Stimulated activated CD4-positive, alpha-beta T cell treated with anti-CD3 and anti-CD28 coated beads, Interleukin-1b, Interleukin-23, amount 100 ng/mL, for 24 hours (primary cell): ENCODE data around the gene ZDHHC20.

ENCODE experiments used
- DNase-seq, 4 experiments: peaks; one replicate each; pipeline ENCODE4 v3.0.0-alpha.2; 2020; ENCODE audit warnings: low read depth in 4 of 4, low spot score in 1 of 4

Gene ZDHHC20

DNA sequence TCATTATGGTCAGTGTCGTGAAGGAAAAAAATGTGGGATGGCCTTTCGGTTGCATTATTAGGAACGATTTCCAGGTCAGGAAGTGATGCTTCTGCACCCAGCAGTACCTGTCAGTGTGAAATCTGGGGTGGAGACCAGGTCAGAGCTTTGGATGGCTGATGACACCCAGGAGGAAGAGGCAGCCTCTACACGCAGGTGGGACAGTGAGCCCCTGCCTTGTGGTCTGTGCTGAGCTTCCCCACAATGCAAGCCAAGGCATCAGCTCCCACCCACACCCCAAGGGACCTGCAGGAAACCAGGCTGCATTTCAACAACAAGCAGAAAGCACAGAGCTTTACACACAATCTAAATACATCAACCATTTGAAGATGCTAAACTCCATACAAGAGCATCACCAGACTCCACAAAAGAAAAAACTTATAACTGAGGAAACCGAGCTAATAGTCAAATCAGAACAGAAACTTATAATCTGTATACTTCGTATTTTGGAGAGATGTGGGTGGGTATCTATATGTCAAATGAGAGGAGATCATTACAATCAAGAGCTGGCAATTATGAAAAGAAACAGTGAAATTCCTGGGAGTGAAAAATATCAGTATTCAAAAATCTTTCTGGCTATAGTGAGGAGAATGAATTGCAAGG is 130.1 kb downstream of the ZDHHC20 start:
- no peak for DNase-seq

DNA sequence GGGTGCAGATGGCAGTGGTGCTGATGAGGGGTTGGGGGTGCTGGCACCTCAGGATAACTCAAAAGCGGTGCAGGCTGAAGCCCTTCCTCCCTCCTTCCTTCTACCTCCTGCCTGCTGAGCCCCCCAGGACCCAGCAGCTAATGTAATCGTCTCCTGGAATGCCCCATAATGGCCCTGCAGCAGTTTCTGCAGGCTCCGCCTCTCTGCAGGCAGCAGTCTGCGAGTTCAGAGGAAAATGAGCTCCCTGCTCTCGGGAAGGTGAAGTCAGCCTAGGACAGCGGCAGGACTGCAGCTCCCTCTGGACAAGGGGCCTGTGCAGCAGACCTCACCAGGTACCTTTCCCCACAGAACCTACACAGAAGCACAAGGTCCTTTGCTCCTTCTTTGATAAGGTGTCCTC is 130.9 kb downstream of the ZDHHC20 start:
- DNase-seq, result no peak

DNA sequence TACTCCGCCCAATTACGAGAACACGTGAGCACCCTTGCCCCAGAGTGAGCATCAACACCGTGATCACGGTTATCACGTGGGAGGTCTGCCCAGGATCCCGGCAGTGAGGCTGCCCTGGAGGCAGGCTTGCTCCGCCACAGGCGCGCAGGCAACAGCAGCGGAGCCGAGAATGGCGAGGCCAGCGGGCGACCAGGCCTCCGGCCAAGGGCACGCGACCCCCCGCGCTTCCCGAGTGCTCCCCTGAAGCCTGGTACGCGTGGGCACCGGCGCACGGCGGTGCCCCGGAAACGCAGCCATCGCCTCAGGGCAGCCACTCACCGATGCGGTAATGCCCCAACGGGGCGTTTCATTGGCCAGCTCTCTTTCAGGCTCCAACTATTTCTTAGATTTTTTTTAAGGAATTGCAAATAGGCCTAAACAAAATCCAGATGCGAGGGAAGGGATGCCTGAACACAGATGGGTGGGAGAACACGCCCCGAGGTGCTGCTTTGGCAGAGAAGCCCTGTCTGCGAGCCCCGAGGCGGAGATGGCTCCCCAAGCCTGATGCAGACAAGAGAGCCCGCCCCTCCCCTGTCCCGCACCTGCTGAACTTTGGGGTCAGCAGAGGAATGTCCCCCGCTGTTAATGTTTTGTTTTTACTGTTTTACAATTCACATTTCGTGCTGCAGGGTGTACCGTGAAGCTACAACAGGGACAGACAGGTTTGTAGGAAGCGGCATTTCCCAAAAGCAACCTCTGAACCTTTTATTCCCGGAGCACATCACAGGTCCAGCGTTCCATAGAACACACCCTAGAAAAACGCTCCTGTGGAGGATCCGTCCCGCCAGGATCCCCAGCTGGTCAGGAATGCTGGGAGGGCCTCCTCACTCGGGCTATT is 132.7 kb downstream of the ZDHHC20 start:
- DNase-seq, result no peak

DNA sequence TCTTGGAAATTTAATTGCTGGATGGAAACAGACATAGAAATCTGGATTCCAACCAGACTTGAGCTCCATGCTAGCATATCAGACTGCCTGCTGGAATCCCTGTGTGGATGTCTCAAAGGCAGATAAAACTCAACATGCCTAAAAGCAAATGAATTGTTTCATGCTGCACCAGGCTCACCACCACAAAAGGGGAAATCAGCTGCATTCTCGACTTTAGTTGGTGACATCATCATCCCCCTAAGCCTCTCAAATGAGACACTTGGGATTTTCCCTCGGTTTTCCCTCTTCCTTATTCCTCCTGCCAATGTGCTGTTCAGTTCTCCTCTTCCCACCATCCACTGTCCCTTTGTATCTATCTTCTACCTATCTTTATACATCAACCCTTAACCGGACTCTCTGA is 134.3 kb downstream of the ZDHHC20 start:
- DNase-seq, result no peak

DNA sequence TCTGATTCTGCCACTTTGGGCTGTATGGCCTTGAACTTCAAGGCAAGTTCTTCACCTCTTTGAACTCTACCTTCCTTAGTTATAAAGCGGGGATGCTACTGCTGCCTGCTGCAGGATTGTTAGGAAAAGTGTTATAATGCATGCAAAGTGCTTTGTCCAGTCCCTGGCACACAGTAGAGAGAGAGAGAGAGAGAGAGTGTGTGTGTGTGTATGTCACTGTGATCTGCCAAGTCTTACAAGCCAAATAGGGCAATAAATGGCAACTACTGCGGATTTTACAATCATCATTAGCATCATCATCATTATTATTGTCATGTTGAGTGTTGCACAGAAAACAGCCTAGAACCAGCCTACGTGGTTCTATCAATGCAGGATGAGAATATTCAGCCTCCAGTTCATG is 136.1 kb downstream of the ZDHHC20 start:
- DNase-seq, result no peak
